GM19467 (cell line): ENCODE results near the gene DUSP1.

Source experiments
- ATAC-seq: cut with Tn5 transposase; IDR thresholded peaks from one replicate; pipeline ENCODE4 v1.9.1; 2021; ENCODE audit warnings: mild to moderate bottlenecking, moderate library complexity; ENCODE audit not compliant: unreplicated experiment

Gene DUSP1

DNA sequence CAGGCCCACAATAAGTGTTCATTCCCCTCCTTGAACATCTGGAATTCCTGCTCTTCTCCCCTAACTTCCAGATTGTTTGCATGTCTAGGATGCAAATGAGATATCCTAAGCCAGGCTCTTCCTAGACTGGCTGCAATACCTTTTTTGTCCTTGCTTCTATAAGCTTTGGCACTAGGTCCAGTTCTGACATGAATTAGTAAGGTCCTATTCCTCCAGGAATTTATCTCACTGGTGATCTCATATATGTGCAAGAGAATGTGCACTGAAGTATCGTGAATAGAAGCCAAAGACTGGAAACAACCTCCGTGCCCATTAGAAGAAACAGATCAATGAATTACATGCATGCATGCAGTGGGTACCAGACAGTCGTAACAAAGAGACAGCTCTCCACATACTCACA, 25.2 kb downstream of the DUSP1 start:
- ATAC-seq, result no peak

DNA sequence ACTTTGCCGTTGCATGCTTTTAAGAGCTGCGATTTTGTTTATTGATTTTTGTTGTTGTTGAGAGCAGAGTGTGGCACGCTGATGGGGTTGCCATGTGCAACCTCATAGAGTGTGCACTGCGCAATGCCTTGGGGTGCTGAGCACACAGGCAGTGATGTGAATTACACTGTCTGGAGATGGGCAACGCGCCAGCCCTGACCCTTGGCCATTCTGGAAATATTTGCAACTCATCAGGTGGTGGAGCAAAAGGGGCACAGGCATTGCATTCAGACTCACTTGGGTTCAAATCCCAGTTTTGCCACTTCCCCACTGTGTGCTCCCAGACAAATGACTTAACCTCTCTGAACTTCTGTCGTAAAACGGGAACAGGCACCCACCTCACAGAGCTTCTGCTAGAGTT, 25.6 kb downstream of the DUSP1 start:
- no peak for ATAC-seq

DNA sequence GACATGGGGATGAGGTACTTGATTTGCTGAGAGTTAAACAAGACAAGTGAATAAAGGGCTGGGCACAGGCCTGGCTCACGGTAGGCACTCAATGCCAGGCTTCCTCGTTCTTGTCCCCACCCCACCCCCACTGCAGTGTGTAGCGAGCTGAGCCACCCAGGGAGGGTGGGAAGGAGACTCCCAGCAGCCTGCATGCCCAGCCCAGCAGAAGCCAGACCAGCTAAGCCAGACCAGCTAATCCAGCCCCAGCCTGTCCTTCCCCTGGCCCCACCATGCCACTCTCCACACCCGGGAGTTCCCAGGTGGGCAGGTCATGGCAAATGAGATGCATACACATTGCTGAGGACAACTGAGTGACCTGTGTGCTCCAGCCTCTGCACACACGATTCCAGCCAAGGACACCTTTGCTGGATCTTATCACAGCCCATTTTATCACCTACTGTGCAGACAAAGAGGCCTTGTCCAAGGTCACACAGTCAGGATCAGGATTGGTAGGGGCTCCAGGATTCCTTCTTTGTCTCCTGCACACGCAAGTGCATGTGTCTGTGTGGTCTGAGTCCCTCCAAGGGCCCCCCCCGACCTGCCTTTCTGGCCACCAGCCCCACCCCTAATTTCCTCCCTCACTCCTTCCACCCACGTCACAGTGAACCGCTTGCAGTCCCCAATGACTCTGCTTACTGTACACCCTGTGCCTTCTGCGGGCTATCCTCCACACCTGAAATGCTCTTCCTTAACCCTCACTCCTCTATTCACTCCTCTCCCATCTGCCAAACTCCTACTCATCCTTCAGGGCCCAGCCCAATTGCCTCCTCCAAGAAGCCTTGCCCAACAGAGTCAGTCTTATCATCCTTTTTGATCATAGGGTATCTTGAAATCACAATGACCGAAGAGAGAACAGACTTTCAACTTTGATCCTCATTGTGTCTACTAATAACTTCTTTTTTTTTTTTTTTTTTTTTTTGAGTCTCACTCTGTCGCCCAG, 26.6 kb downstream of the DUSP1 start:
- no peak for ATAC-seq

DNA sequence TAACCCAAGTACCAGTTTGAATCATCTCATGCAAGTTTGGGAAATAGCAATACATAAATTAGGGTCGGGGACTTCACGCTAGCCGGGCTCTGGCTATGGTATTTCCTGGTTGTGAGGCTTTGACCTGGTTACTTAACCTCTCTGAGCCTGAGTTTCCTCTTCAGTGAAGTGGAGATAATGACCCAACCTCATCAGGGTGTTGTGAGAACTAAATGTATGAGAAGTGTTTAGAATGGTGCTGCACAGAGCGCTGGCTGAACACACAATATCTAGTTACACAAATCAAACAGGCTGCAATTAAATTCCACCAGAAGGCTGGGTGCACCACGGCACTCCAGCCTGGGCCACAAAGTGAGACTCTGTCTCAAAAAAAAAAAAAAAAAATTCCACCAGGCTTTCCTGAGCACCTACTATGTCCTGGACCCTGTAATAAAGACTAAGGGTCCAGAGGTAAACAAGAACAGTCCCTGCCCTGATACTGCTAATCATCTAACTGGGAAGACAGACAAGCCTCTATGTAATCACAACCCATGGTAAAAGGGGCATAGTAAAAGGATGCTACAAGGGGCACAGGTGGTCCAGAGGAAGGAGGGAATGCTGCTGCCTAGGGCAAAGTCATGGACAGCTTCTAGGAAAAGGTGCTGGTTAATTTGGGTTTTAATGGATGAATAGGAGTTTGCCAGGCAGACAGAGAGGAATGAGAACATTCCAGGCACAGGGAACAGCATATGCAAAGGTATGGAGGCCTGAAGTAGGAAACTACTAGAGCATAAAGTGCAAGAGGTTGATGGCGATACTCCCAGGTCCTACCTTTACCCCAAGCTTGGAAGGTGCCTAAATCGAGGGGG, 27.7 kb downstream of the DUSP1 start:
- no peak for ATAC-seq

DNA sequence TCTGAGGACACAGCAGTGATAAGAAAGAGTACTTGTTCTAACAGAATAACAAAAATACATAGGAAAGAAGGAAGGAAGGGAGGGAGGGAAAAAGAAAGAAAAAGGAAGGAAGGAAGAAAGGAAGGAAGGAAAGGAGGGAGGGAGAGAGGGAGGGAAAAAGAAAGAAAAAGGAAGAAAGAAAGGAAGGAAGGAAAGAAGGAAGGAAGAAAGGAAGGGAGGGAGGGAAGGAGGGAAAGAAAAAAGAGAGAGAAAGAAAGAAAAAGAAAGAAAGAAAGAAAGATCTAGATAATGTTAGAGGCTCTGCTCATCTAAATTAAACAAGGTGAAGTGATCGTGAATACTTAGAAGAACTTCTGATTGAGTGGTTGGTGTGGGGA, 29.8 kb downstream of the DUSP1 start:
- ATAC-seq, result no peak

DNA sequence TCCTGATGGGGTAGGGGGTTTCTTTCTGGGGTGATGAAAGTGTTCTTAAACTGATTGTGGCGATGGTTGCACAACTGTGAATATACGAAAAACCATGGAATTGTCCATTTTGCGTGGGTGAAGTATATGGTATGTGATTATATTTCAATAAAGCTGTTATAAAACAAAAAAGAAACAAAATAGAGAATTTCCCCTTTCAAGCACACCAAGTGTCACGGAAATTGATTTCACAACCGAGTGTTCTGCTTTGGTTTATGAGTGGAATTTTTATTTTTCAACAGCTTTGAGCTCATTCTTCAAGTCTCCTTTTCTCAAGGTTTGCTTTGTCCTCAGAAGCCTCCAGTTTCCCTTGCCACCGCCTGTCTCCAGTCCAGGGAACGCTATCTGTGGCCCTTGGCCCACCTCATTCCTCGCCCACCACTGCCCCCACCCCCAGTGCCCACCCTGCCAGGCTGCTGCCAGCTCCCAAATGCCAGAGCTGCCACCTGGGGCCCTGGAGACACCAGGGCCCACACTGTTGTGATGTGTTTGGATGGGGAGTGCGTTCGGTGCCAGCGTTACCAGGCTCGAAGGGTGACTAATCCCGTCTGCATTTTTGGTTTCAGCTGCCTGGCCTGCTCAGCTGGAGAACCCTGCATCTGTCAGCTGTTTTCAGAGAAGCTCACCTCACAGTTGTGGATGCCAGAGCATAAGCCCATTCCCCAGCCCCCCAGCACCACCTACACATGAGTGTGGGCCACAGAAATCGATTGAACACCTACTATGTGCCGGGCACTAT, 30.4 kb downstream of the DUSP1 start:
- no peak for ATAC-seq

DNA sequence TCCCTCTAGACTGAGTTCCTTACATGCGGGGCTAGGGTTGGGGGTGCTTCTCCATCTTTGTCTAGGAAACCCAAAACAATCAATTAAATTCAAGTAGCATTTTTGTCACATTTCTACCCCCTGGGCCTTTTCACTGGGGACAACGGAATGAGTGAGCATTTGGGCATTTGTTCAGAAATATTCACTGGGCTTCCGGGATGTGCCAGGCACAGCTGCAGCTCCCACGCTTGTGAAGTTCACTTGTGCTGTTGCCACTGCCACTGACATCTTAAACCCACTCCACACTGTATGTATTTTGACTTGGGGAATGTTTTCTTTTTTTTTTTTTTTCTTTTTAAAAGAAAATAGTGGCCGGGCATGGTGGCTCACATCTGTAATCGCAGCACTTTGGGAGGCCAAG, 31.6 kb downstream of the DUSP1 start:
- ATAC-seq, result no peak

DNA sequence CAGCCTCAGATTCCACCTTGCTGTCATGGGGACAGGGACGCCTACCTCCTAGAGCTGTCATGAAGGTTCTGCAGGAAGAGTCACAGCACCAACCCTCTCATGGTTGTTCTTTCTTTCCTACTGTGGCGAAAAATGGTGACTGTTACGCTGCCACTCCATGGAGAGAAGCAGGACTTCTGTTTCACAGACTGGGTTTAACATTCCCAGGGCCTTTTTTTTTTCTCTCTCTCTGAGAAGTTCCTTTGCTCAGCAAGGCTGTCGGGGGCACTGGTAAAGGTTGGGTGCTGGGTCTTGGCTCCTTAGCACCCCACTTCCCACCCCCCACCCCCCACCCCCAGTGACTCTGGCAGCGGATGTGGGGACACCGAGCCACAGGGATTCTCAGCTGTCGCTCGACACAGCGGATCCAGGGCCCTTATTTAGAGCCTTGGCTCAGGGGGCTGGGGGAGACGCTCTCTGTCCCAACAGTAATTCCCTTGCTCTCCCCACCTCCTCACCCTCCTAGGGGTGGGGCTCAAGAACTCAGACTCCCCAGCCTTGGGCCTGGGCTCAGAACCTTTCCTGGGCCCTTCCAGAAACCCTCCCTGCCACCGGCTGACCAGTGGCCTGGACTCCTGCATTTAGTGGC, 34.4 kb downstream of the DUSP1 start:
- no peak for ATAC-seq

DNA sequence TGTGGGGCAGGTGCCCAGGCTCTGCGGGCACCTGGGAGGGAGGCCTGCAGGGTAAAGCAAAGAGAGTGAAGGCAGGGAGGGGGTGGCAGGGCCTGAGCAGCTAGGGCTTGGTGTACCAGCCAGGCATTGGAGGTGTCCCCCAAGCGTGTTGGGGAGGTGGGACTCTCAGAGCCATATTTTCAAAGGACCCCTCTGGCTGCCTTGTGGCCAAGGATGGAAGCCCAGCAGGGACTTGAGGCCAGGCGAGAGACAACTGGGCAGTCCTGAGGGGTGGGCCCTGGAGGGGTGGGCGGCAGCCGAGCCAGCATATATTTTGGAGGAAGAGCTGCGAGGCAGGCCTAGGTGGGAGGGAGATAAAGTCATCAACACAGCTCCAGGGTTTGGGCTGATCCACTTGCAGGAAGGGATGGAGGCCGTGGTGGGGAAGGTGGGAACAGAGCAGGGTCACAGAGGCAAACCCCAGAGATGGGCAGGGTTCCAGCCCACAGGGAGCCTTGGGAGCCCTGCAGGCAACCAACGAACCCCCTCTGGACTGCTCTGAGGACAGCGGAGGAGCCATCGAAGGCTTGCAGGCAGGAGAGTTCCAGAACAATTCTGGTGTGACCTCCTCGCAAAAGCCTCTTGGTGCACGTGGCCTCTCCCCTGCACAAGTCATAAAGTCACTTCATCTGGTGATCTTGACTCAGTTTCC, 35.7 kb downstream of the DUSP1 start:
- no peak for ATAC-seq

DNA sequence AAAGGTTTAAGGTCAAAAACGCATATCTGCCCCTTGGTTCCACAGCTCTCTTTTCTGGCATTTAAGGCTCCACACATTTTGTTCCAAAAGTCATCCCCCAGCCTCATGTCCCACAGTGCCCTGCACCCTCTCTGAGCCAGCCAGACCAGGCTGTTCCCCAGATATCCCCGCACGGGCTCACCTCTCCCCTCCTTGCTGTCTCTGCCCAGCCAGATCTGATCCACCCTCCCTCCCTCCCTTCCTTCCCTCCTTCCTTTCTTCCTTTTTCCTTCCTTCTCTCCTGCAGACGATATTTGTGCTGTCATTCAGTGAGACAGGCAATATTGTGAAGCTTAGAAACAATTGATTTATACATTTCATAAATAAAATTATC, 37.0 kb downstream of the DUSP1 start:
- no peak for ATAC-seq

DNA sequence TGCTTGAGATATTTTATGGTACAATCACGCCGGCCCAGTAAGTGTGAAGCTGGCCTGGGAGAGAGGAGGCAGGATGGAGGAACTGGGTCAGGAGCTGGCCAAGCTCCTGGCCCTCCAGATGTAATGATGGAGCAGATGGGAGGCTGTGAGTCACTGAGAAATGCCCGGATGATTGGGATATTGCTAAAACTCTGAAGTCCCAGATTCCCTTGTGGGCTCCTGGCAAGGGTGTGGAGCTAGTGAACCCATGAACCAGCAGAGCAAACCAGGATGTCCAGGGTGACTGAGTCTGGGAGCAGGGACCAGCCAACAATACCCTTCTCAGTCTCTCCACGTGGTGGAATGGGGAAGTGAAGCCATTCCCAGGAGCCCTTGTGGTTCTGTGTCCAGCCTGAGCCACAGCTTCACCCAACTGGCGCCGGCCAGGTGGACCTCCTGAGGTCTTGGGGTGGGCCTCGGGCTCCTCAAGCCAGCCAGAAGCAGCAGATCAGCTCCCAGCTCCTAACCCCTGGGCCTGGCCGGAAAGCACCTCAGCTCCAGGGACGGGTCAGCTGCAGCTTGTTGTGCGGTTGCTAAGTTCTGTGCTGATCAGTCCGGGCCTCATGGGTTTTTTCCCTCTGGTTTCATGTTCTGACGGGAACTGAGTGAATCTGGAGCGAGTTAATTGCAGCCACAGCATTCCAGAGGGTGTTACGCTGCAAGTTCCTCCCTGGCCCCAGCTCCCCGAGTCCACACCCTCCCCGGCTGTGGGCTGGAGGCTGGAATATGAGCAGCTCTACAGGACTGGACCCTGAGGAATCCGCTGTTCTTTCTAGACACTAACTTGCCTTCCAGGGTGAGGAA, 37.6 kb downstream of the DUSP1 start:
- ATAC-seq, result no peak

DNA sequence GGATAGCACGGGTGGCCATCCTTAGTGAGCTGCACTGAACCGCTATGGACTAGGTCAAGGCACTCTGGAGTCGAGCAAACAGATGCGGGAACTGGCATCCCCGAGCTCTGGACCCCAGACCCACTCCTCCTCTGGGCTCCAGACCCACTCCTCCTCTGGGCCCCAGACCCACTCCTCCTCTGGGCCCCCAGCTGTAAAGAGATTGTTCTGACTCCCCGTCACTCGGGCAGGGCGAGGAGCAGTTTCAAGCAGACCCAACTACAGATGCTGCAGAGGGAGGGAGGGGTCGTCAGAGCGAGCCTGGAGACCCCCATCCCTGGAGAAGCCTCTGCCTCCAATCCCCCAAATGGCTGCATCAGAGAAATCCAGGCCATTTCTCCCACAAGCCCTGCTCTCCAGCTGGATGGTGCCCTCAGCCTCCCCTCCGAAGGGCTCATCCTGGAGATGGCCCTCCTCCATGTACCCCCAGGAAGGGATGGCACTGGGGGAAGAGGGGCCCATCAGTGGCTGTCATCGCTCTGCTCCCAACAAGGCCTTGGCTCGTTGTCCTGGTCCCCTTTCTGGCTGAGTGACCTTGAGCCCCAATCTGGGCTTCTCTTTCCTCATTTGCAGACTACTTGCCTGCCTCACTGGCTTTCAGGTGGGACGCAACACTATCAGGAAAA, 38.7 kb downstream of the DUSP1 start:
- no peak for ATAC-seq

DNA sequence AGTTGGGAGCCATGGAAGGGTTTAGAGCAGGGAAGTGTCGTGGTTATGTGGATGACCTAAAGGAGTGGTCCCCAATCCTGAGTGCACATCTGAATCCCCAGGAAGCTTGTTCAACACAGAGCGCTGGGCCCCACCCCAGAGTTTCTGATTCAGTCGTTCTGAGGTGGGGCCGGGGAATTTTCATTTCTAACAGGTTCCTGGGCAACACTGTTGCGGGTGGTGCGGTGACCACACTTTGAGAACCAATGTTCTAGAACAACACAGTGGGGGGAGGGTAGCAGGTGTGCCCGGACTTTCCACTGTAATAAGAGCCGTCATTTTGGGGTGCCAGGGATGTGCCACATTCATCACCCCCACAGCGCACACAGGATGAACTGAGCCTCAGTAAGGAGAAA, 39.3 kb downstream of the DUSP1 start:
- no peak for ATAC-seq

DNA sequence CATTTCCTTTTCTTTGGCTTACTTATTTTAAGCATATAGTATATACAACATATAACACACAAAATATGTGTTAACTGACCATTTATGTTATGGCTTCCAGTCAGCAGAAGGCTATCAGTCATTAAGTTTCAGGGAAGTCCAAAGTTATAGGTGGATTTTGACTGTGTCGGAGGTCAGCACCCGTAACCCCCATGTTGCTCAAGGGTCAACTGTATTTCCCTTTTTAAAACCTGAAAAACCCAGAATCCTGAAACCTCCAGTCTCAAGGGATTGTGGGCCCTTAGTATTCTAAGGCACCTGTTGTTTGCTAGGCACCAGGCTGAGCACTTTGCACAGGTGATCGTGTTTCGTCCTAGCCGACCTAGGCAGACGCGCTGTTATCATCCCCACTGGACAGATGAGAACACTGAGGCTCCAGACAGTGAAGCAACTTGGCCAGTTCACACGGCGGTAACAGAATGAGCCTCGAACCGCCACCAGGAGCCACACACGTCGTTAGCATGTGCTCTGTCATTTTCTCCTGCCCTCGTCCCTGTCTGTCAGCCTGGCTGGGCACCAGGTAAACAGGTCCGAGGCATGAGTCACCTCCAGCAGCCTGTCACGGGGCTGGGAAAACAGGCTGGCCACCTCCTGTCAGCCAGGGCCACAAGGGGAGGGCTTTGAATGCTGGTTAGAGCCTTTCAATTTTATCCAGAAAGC, 39.9 kb downstream of the DUSP1 start:
- no peak for ATAC-seq

DNA sequence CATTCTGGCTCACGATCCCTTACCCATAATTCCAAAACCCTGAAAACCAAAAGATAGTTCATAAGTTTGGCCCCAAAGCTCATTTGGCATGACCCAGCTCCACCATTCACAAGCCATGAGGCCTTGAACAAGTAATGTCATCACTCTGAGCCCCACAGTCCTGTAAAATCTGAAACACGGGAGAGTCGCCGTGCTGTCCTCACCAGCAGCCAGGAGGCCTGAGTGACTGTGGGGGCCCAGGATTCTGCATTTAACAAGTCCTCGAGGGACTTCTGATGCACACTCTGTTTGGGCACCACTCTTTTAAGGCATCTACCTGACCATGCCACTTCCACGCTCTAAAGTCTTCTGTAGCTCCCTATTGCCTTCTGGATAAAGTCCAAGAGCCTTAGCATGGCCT, 40.8 kb downstream of the DUSP1 start:
- ATAC-seq, result no peak

DNA sequence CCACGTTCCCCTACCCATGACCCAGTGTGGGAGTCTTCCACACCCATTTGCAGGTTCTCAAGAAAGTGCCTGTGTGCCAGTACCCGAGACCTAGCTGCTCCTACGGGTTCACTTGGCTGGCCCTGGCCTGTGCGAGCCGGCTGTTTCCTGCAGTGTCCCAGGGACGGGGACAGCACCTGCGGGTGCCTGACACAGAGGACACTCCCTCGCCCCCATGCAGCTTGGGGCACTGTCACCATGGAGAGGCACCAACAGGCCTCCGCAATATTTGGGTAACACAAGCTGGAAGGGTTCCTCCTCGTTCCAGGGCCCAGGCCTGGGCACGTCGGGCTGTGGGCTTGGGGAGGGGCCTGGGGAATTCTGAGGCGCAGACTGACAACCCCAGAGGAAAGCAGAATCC, 41.4 kb downstream of the DUSP1 start:
- ATAC-seq, result no peak

DNA sequence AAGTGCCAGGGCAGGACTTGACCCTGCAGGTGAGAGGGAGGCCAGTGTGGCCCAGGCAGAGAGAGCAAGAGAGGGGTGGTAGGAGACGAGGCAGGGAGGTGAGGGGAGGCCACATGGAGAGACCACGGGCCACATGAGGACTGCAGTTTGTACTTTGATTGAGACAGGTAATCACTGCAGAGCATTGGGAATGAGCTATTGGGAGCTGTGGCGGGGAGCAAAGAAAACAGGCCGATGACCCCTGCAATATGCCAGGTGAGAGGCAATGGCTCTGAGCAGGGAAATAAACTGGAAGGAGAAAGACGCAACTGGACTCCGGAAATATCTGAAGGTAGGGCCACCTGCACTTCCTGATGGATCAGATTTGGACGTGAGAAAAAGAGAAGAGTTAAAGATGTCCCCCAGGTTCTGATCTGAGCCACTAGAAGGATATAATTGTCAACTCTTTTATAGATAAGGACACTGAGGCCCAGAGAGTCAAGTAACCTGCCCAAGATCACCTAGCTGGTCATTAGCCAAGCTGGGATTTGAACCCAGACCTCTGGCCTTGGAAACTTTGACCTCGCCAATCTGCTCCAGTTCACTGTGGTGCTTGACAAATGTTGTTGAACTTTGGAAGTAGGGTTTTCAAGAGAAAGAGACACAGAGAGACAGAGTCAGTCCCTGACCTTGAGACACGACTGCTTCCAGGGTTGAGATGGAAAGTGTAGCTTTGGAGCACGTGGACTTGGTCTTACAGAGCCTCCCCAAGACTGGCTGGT, 42.3 kb downstream of the DUSP1 start:
- ATAC-seq, result no peak
